Fibroblast of skin of scalp (primary cell): ENCODE data around the gene SSBP3.

Experiments
- DNase-seq: peaks from one replicate; pipeline ENCODE4 v3.0.0-alpha.2; 2013

SSBP3 gene

GRCh38 chr1:54302951-54303843, 103.0 kb downstream of the SSBP3 start:
- no peak for DNase-seq

- DNase-seq: no peak
Observed at GRCh38 chr1:54302549-54302948, 103.6 kb downstream of the SSBP3 start.

DNA sequence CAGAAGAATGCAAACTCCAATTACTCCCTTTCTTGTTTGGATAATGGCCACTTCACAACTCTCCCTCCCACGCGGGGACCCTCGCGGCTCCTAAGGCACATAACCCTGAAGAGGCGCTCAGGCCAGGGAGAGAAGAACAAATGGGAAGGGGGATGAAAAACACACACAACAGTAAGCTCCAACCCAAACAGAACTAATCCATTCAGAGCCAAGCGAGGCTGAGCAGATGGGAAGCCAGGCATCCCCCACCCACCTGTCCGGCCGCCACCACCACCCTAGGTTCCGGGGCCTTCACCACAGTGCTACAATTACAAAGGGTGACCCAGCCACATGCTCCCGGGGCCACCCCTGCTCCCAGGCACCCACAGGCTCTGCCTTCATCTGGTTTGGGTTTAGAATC, 104.7 kb downstream of the SSBP3 start:
- no peak for DNase-seq

- no peak for DNase-seq
Observed at GRCh38 chr1:54300401-54300800, 105.8 kb downstream of the SSBP3 start.

GRCh38 chr1:54299037-54299436, 107.2 kb downstream of the SSBP3 start:
- no peak for DNase-seq

DNA sequence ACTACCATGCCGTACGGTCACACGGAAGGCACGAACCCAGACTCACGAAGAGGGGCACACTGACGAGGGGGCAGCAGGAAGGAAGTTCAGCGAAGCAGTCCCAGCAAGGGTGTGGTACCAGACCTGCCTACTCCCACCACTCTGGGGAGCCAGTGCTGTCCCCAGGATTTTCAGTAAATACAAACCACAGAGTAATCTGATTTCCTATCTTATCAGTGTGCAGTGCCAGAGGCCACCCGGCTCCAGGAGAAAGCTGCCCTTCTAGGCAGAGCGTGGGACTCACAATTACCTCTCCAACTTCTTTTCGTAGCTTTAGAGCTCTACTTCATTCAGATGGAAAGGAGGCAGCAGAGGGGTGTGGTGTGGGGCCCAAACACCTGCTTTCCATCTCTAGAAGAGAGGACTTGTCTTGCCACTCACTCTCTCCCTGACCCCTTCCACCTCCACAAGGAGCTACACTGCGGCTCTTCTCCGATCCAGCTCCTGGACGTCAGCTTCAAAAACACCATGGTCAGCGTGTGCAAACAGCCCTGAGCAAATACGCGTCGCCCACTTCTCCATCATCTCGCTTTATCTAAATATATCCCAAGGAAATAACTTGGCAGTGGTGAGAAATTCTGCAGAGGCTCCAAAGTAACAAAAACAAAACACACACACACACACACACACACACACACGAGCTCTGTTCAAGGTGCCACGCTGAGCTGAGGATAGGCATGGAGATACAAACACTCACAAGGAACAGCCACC, 107.7 kb downstream of the SSBP3 start:
- no peak for DNase-seq

DNA sequence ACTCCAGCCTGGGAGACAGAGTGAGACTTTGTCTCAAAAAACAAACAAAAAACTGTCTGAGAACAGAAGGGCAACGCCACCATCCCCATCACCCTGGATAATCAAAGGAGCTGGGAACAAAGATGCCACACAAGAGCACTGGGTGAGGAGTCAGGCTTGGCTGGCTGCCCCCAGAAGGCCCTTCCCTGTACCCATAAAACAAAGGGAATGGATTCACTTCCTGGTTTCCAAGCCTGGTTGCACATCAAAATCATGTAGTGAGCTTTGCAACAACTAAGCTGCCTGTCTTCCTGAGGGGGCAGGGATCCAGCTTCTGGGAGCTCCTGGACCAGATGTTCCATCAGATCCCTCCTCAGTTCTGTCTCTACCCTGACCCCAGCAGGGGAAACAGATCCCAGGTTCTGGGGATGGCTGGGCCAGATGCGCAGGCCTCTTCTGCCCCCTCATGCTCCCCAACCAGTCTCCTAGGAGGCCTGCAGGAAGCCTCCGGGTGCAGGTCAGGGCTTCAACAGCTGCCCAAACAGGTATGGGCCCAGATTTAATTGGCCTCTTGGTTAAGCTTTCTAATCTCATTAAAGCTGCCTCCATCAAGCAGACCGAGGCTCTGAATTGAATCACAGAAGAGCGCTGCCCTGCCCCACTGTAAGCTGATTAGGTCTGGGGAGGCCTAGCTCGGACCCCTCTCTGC, 108.5 kb downstream of the SSBP3 start:
- no peak for DNase-seq

GRCh38 chr1:54296666-54297065, 109.5 kb downstream of the SSBP3 start:
- DNase-seq: no peak

- peak; percentile 77 for DNase-seq
Observed at GRCh38 chr1:54294887-54295286, 111.3 kb downstream of the SSBP3 start.

DNA sequence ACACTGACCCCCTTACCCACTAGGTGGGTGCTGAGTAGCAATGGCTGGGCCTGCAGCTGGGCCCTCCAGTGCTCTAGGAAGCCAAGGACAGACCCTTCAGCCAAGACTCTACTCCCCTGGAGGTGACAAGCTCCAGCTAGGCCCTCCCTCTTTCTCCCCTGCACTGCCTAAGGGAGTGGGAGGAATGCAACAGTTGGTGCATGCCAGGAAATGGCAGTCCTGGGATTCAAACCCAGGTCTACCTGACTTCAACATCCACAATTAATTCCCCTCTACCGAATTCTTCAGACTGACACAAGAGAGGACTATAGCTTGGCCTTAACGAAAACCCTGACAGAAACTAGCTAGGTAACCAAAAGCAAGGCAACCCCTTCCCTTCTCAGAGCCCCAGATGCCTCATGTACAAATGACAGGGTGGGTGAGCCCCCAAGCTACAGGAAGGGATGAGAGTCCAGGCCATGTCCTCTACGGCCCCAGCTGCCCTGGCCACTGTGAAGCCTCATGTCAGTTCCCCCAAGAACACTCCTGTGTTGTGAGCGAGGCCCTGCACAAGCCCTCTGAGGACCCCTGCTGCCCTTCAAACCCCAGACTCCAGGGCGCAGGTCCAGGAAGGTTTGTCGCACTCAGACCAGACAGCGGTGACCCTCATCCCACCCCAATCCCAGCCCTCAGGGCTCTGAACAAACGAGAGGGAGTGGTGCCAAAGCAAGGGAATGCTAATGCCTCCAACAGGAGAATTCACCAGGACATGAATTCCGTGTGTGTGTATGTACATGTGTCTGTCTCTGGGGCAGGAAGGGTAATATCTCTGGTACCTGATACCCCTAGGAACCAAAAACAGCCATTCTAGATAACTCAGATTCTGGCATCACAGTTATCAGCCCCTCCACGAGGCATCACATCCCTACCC, 113.9 kb downstream of the SSBP3 start:
- DNase-seq: no peak

DNA sequence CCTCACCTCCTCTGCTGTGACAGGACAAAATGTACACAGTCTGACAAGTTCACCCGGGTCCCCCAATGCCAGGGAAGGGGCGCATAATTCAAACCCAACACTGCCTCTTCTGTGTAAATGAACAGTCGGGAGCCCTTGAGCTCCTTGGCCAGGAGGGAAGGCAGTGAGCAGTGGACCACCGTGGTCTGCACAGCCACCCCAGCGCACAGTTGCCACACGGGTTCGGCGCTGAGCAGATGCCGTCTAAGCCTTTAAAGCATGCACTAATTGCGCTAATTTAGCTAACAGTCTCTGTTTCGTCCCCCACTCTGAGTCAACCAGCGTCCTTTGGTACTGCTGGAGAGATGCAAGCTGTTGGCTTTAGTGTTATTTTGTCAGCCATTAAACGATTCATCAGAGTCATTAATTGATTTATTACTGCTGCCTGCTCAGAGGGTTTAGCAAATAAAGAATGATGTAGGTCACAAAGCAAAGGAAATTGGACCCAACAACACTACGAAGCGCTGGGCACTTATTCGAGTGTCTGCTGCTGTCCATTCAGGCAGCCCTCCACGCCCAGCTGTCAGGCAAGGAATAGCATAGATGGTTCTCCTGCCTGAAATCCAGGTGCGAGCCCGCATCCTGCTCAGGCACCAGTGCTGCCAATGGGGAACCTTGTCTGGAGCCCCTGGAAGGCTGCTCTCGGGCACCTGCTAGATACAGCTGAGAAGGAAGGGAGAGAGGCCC, 114.8 kb downstream of the SSBP3 start:
- DNase-seq: no peak

DNA sequence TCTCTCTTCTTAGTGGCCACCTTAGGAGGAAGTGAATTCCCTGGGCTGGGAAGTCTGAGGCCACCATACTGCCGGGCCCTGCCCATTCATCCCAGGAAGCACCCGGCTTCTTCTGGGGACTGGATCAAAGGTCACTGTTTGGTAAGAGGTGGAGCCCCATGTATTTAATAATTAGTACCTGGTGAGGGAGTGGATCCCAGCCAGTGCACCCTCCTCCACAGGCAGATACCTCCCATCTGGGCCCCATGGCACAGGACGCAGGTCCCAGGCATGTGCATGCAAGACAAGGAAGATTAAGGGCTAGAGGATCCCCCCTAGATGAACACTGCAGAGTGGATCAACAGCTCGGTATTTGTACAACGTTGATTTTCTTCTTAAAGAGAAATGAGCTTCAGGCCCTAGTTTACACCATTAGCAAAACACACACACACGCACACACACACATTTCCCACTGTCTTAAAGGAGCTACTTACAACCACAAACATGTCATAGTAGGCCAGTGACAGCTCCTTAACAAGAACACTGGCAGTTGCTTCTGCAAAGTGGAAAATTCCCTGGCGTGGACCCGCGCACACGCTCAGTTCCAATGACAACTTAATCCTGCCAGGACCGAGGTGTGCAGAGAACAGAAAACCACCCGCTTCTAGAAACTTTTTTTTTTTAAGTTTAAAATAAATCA, 115.5 kb downstream of the SSBP3 start:
- DNase-seq: peak; percentile 64

- DNase-seq: no peak
Observed at GRCh38 chr1:54289712-54290233, 116.4 kb downstream of the SSBP3 start.

GRCh38 chr1:54287801-54288211, 118.4 kb downstream of the SSBP3 start:
- DNase-seq: peak; percentile 58

GRCh38 chr1:54287176-54287650, 119.0 kb downstream of the SSBP3 start:
- DNase-seq: peak; percentile 93

DNA sequence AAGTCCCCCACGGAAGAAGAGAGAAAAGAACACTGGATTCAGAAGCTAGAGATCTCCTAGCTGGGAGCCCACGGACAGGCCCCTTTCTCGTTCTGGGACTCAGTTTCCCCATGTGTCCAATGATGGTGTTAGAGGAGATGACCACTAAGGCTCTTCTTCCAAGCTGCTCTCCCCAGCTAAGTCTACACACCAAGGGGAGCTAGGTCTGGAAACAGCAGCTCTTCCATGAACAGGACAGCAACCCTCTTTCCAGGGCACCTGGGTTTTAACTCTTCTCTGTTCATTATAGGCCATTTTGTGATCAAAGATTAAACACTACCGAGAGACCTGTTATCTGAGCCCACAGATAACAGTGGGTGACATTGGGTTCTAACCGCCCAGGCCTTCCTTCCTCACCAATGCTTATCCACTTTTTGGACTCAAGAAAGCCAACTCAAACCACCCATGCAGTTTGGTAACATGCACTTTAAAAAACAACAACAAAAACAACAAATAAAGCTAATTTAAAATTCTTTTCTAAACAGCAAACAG, 120.3 kb downstream of the SSBP3 start:
- DNase-seq: no peak

GRCh38 chr1:54284781-54285529, 121.2 kb downstream of the SSBP3 start:
- DNase-seq: no peak

GRCh38 chr1:54283635-54284385, 122.4 kb downstream of the SSBP3 start:
- no peak for DNase-seq
